Brain pericyte (primary cell): ENCODE measurements around the gene PLK2.

ENCODE experiments used
- DNase-seq: peaks from one replicate; pipeline ENCODE4 v3.0.0-alpha.2; 2012; ENCODE audit warnings: low read depth, low spot score

Gene PLK2

GRCh38 chr5:58450811-58451629 is 8.9 kb downstream of the PLK2 start:
- DNase-seq, result no peak

- DNase-seq, result no peak
These were observed 9.9 kb downstream of the PLK2 start for GRCh38 chr5:58450018-58450417.

GRCh38 chr5:58447226-58447625 is 12.7 kb downstream of the PLK2 start:
- DNase-seq, result no peak

DNA sequence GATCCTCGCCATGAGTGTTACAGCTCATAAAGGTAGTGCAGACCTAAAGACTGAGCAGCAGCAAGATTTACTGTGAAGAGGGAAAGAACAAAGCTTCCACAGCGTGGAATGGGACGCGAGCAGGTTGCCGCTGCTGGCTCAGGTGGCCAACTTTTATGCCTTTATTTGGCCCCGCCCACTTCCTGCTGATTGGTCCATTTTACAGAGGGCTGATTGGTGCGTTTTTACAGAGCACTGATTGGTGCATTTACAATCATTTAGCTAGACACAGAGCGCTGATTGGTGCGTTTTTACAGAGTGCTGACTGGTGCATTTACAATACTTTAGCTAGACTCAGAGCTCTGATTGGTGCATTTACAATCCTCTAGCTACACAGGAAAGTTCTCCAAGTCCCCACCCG is 13.9 kb downstream of the PLK2 start:
- DNase-seq, result no peak

DNA sequence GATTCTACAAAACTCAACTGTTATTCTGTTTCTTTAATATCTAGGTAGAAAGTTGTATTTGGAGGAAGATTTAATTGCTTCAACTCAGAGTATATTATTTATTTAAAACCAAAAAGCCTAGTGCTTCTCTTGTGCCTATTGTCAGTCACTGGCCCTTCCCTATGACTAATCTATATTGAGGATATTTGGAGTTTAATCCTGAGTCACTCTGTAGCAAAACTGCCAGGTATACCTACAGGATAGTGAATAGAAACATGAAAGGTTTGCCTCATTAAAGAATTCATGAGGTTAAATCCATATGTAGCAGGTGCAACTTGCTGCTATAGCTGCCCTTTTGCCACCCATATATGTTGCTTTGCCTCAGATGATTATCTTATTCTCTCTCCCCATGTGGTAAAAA is 15.1 kb downstream of the PLK2 start:
- no peak for DNase-seq

DNA sequence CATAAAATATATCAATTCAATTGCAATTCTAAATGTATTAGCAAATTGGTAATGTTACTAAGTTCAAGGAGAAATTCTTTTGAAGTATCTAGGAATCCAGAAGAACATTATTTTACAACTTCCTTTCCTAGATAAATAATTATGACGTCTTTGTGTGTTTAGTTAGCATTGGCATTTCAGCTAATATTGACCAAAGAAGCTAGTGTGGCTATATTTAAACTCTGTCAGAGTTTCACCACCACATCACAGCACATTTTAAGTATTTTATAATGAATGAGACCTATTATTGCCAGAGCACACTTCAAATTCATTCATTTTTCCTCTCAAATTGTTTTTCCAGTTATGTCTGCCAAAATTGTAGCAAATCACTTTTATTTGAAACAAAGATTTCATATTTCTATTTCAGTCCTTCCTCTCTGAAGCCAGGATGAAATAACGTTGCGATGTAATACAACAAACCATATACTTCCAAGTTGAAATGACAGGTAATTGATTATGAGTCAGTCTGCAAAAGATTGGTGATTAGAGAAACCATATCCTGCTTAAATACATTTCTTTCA is 18.9 kb downstream of the PLK2 start:
- no peak for DNase-seq

DNA sequence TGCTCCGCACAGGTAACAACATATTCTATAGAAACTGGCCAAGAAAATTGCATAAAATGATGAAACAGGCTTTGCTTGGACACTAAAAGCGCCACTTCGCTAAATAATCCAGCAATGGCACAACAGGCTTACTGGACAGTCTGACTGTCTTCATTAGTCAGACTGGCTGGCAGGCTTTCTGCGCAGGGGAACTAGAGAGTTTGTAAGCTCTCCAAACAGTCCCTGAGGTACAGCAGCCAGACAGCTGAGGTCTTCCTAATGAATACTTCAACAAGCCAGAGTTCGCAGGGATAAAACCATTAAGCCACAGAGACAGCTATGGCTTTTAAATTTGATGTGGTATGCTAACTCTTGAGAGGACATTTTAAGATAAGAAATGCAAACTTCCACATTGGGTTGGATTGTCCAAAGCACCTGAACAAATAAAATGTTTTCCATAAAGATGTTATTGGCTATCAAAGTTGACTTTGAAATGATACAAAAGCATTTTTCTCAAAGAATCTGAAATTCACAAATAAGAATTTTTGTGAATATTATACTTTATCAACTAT is 20.7 kb downstream of the PLK2 start:
- no peak for DNase-seq

- DNase-seq, result no peak
These were observed 22.2 kb downstream of the PLK2 start for GRCh38 chr5:58437661-58438060.

DNA sequence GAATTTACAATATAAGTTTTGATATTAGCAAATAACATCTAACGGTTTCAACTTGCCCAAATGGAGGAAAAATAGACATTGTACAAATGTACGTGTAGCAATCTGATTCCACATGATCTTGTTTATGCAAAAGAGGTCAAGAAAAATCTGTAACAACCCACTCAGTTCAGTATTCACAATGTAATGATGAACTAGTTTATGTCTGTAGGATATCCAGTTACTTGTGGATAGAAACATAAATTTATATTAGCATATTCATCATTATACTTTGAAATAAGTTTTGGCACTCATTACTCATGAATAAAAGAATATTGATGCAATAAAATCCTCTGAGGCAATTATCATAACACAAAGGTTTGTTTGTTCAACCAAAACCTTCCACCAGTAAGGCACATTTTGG is 28.1 kb downstream of the PLK2 start:
- DNase-seq, result no peak

GRCh38 chr5:58412932-58413331 is 47.0 kb downstream of the PLK2 start:
- DNase-seq, result no peak

DNA sequence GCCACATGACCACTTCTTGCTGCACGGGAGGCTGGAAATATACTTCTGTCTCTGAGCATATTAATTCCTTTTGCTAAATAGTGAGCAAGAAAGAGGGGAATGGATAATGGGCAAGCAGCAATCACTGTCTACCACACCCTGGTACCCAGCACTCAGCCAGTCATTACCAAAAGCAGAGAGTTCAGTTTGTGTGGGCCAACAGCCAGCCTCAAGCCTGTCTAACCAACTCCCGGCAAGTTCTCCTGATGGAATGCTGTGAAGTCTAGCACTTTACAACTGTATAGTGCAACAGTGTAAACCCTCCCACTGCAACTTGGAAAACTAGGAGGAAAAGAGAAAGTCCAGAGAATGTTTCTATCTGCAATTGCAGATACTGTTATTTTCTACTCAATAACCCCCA is 47.8 kb downstream of the PLK2 start:
- no peak for DNase-seq

GRCh38 chr5:58411372-58411771 is 48.5 kb downstream of the PLK2 start:
- DNase-seq, result no peak

GRCh38 chr5:58410441-58410840 is 49.4 kb downstream of the PLK2 start:
- no peak for DNase-seq

DNA sequence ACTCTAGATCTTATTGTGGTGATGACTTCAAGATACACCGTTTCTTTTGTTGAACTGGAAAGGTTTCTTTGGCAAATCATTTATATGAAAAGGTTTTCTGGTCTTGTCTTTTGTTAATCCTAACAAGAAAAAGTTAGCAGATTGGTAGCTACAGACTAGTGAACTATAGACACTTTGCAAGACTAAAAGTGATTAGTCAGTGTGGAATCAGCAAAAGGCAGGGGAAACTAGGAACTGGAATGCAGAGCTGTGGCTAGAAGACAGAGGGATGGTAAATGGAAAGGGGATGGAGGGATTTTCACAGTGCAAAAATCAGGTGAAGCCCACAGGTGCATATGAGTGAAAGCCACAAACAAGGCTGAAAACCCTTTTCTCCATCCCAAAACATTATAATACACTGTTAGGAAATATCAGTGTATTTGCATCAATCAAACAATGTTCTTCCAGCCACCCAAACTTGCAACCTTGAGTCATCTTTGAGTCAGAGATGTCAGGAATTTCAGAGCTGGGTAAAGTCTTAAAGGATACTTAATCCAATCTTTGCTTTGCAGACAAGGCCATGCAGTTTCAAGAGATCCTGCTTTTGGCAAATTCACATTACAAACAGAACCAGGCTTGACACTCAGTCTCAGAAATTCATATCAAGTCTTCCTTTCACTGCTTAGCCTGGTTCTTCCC is 52.7 kb downstream of the PLK2 start:
- DNase-seq, result no peak

- DNase-seq, result no peak
These were observed 53.5 kb downstream of the PLK2 start for GRCh38 chr5:58406394-58406793.

DNA sequence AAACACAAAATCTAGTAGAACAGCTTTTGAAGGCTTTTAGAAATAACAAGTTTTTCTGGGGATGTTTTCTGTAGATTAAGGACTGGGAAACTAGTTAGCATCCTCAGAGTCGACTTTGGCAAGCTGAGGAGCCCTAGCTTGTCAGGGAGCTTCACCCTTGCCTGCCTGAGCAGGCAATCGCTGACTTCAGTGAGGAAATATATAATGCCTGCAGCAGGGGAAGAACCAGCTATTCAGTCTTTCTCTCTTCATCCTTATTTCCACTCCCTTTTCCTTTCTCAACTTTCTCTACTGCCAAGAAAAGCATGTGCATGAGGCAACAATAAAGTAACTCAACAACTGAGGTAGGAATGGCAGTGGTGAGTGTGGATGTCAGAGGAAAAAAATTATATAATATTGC is 54.7 kb downstream of the PLK2 start:
- DNase-seq, result no peak

DNA sequence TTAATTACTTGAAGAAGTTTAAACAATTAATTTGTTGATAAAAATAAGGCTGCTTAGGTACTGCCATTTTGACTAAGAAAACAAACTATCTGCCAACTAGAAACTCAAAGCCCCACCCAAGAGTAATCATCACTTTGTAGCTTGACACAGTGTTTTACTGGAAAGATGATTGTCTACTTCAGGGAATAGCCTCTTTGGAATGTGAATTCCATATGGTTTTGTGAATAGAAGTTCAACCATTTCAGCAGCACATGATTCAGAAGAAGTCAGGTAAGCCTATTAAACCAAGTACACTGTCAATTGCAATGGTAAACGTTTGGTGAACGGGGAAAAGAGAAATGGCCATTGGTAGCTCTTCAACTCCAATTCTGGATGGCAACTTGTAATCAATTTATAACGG is 55.2 kb downstream of the PLK2 start:
- DNase-seq, result no peak
